CD8-positive, alpha-beta memory T cell (primary cell): Measurements from ENCODE around the gene CRTAC1. TPM values are rescaled to one million over a fixed set of nuclear protein-coding genes. Genes with fewer than 3 reads are reported as not detected.

Source experiments
- CTCF ChIA-PET: fragments of 350-600 bp; sonication (Branson Sonifier 250); formaldehyde crosslinking; loops from one replicate; lab custom pipeline; 2021; ENCODE audit warnings: antibody characterized with exemption; lab: Charles Lee
- POLR2A ChIA-PET: fragments of 350-600 bp; sonication (Branson Sonifier 250); formaldehyde crosslinking; loops from one replicate; lab custom pipeline; 2021; ENCODE audit warnings: antibody characterized with exemption; lab: Charles Lee
- DNase-seq, 5 donors: peaks; one replicate each; pipeline versions ENCODE4 v3.0.0 to v3.0.0-alpha.2; 2020 to 2022; ENCODE audit warnings: mixed read lengths in 1 of 5
- H3K27ac ChIP-seq: one replicate; pipeline ENCODE4 v1.7.0; 2013; ENCODE audit warnings: low read depth, mild to moderate bottlenecking, low read length, moderate library complexity
- H3K27me3 ChIP-seq: 2 replicates; pipeline ENCODE4 v1.7.0; 2013; ENCODE audit warnings: low read length, mild to moderate bottlenecking; ENCODE audit not compliant: insufficient read depth, poor library complexity, severe bottlenecking
- H3K36me3 ChIP-seq: 2 replicates; pipeline ENCODE4 v1.7.0; 2013; ENCODE audit warnings: mild to moderate bottlenecking, low read length, moderate library complexity; ENCODE audit not compliant: insufficient read depth
- H3K4me1 ChIP-seq: 2 replicates; pipeline ENCODE4 v1.7.0; 2013; ENCODE audit warnings: mild to moderate bottlenecking, low read length, moderate library complexity; ENCODE audit not compliant: insufficient read depth
- H3K4me3 ChIP-seq: 2 replicates; pipeline ENCODE4 v1.7.0; 2013; ENCODE audit warnings: mild to moderate bottlenecking, low read length
- H3K9me3 ChIP-seq: 2 replicates; pipeline ENCODE4 v1.7.0; 2013; ENCODE audit warnings: mild to moderate bottlenecking, low read length
- H3K27ac Mint-ChIP-seq, 8 donors: one replicate each; pipeline ENCODE4 v1.8.0; 2020 to 2021; ENCODE audit warnings: mixed read lengths in 8 of 8, mild to moderate bottlenecking in 6 of 8, inconsistent platforms in 3 of 8, moderate library complexity in 3 of 8
- H3K27me3 Mint-ChIP-seq, 2 donors: one replicate each; pipeline ENCODE4 v1.8.0; 2020 to 2021; ENCODE audit warnings: mixed read lengths in 2 of 2, mild to moderate bottlenecking in 1 of 2, moderate library complexity in 1 of 2
- H3K36me3 Mint-ChIP-seq, 3 donors: one replicate each; pipeline ENCODE4 v1.8.0; 2020 to 2021; ENCODE audit warnings: mixed read lengths in 3 of 3, inconsistent platforms in 1 of 3, mild to moderate bottlenecking in 1 of 3
- H3K4me1 Mint-ChIP-seq, 3 donors: one replicate each; pipeline ENCODE4 v1.8.0; 2020 to 2021; ENCODE audit warnings: mixed read lengths in 3 of 3, inconsistent platforms in 1 of 3, mild to moderate bottlenecking in 1 of 3
- H3K4me3 Mint-ChIP-seq, 7 donors: one replicate each; pipeline ENCODE4 v1.8.0; 2020 to 2021; ENCODE audit warnings: mixed read lengths in 7 of 7, mild to moderate bottlenecking in 6 of 7, moderate library complexity in 4 of 7, inconsistent platforms in 2 of 7
- H3K9me3 Mint-ChIP-seq, 5 donors: one replicate each; pipeline ENCODE4 v1.8.0; 2020 to 2022; ENCODE audit warnings: mixed read lengths in 5 of 5, mild to moderate bottlenecking in 3 of 5, moderate library complexity in 2 of 5, inconsistent platforms in 1 of 5
- polyA plus RNA-seq: library from polyadenylated mRNA; unstranded; fragments of 300-500 nt; fragmentation: Illumina TruSeq; gene quantifications from one replicate; pipeline ENCODE4 v1.2.3, GENCODE V29; 2021
- total RNA-seq, 2 experiments: library from RNA; stranded (reverse); gene quantifications; one replicate each; pipeline ENCODE4 v1.2.3, GENCODE V29; 2021

Gene CRTAC1
- total and polyA plus RNA-seq, 3 experiments from 2014 or later = not detected

DNA sequence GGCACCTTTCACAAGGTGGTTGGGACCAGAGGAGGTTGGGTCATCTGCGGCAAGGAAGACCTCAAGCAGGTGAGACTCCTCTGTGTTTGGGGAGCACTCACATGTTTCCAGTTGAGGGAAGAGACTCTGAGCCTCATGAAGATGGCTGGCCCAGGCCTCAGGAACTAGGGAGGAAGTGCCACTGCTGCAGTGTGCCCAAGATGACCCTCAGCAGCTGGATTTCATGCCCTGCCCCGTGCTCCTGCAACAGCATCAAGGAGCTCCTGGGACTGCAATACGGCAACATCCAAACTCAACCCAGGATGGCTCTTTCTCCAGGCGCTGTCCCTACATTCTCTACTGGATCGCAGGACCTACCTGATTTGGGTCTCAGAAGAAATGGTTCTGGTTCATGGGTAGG is 106.9 kb downstream of the CRTAC1 start:
- no peak for DNase-seq
- no peaks in the 10 kb centered on the region for H3K4me1 ChIP-seq
- Mint-ChIP-seq H3K4me3 (no peak overlapping the region), H3K9me3 (no peaks in the 10 kb centered on the region), H3K27me3 (peaks cover 17 to 51% of the 10 kb centered on the region in 2 donors), H3K4me1 (peaks cover 3 to 5% (median 4%) of the 10 kb centered on the region in 3 donors), H3K36me3 (peaks cover 0 to 3% (median 0%) of the 10 kb centered on the region in 3 donors), H3K27ac (no peak overlapping the region)
- H3K9me3 ChIP-seq = no peaks in the 10 kb centered on the region
- H3K36me3 ChIP-seq = no peaks in the 10 kb centered on the region
- peaks cover 14% of the 10 kb centered on the region for H3K27me3 ChIP-seq
- CTCF ChIA-PET = interaction anchor here (1.0 to 1.4 kb wide), 2 partner anchors 8 to 37 kb away, joined by 3 to 6 read pairs; no protein-coding TSS in a partner anchor
- no peak overlapping the region for H3K27ac ChIP-seq
- H3K4me3 ChIP-seq = no peak overlapping the region
- POLR2A ChIA-PET = no interaction called here

DNA sequence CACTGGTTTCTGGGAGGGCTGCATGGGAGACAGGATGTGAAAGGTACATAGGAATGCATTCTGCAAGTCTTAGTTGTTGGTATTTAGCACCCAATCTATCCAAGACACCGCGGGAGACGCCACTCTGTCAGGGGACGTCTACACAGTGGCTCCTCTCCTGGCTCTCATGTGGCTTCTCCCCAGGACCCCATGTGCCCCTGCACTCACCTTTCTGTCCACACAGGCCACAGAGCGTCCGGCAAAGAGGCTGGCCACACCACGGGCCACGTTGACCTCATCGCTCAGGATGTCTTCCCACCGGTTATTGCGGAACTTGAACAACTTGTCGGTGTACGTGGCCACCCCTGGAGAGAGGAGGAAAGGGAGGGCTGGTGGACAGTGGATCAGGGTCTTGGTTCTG is 107.4 kb downstream of the CRTAC1 start:
- H3K36me3 ChIP-seq = no peaks in the 10 kb centered on the region
- POLR2A ChIA-PET = no interaction called here
- H3K9me3 Mint-ChIP-seq = no peaks in the 10 kb centered on the region

DNA sequence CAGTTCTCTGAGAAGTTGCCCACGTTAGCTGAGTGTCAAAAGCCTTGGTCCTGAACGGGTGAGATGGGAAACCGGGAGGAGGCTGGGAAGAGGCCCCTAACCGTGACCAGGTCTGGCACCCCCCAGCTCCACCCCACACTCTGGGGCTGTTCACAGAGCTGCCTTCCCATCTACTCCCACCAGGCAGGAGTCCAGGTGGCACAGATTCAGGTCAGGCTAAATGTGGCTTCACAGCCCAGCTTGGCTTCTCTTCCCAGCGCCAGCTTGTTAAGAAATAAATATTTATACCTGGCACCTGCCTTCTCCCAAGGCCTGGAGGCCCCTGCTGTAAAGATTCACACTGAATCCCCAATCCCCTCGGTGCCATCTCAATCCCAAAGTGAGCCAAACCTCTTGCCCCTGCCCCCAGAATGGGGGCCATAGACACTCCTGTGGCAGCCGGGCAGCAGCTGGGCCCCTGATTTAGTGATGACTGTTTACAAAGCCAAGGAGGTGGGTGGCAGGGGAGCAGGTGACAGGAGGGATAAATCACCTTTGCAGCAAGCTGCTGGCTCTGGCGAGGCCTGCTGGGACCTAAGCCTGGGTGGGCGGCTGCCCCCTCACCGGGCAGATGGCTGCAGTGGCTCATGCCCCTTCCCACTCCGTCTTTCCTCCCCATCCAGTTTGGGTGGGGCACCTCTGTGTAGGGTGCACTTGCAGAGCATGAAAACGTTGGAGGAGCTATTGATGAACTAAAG is 108.2 kb downstream of the CRTAC1 start:
- Mint-ChIP-seq H3K36me3 (peaks cover 0 to 3% (median 0%) of the 10 kb centered on the region in 3 donors), H3K27ac (no peak overlapping the region), H3K9me3 (no peaks in the 10 kb centered on the region), H3K4me1 (peaks cover 3 to 5% (median 4%) of the 10 kb centered on the region in 3 donors), H3K4me3 (no peak overlapping the region), H3K27me3 (peaks cover 16 to 49% of the 10 kb centered on the region in 2 donors)
- Histone ChIP-seq H3K27me3 (peaks cover 14% of the 10 kb centered on the region), H3K9me3 (no peaks in the 10 kb centered on the region), H3K27ac (no peak overlapping the region), H3K36me3 (no peaks in the 10 kb centered on the region), H3K4me1 (no peaks in the 10 kb centered on the region), H3K4me3 (no peak overlapping the region)
- ChIA-PET POLR2A (no interaction called here), CTCF (no interaction called here)
- no peak for DNase-seq

More for the DNA sequence above, 107.4 kb downstream of the CRTAC1 start:
- DNase-seq = no peak
- Histone ChIP-seq H3K27me3 (peaks cover 14% of the 10 kb centered on the region), H3K27ac (no peak overlapping the region), H3K9me3 (no peaks in the 10 kb centered on the region), H3K4me1 (no peaks in the 10 kb centered on the region), H3K4me3 (no peak overlapping the region)
- Mint-ChIP-seq H3K36me3 (peaks cover 0 to 3% (median 0%) of the 10 kb centered on the region in 3 donors), H3K4me1 (peaks cover 3 to 5% (median 4%) of the 10 kb centered on the region in 3 donors), H3K27me3 (peaks cover 17 to 52% of the 10 kb centered on the region in 2 donors), H3K4me3 (no peak overlapping the region), H3K27ac (no peak overlapping the region)
- CTCF ChIA-PET = no interaction called here

DNA sequence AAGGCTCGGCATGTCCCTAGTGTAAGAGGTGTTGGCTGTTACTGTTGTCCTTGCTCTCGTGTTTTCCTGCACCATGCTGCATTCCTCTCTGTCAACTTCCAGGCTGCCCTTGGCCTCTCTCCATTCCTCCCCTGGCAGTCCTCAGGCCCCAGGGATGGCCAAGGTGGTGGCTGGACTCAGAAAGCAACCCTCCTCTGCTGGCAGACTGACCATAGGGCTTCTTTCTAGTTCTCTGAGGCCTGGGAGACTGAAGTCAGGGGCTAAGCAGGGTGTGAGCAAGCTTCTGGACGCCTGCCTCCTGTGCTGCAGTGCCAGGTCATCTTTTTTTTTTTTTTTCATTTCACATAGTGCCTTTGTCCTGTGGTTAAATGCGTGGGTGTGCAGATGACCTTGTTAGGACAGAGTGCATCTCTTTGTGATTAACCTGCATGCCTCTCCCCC is 108.8 kb downstream of the CRTAC1 start:
- H3K4me1 Mint-ChIP-seq = peaks cover 3 to 5% (median 4%) of the 10 kb centered on the region in 3 donors
- no peak overlapping the region for H3K4me3 Mint-ChIP-seq
- no peaks in the 10 kb centered on the region for H3K36me3 ChIP-seq
- H3K9me3 ChIP-seq = no peaks in the 10 kb centered on the region
- CTCF ChIA-PET = no interaction called here
- POLR2A ChIA-PET = no interaction called here
- H3K27me3 ChIP-seq = peaks cover 14% of the 10 kb centered on the region
- no peak for DNase-seq
- H3K27ac Mint-ChIP-seq = no peak overlapping the region
- H3K27ac ChIP-seq = no peak overlapping the region
- H3K36me3 Mint-ChIP-seq = peaks cover 0 to 3% (median 0%) of the 10 kb centered on the region in 3 donors
- H3K9me3 Mint-ChIP-seq = no peaks in the 10 kb centered on the region
- no peaks in the 10 kb centered on the region for H3K4me1 ChIP-seq
- H3K4me3 ChIP-seq = no peak overlapping the region
- H3K27me3 Mint-ChIP-seq = peaks cover 16 to 46% of the 10 kb centered on the region in 2 donors

DNA sequence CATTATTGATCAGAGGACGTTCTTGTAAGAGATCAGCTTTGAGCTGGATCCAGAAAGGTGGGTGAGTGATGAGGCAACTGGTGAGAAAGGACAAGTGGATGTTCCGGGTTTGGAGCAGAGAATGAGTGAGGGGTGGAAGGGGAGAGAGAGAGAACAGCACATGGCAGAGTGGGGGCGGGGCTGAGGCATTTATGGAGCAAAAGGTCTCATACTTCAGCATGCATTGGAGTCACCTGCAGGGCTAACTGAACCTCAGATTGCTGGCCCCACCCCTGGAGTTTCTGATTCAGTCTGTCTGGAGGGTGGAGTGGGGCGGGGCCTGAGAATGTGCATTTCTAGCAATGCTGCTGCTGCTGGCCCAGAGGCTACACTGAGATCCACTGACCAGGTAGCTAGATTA is 109.6 kb downstream of the CRTAC1 start:
- Histone ChIP-seq H3K27ac (no peak overlapping the region), H3K27me3 (peaks cover 14% of the 10 kb centered on the region), H3K9me3 (no peaks in the 10 kb centered on the region), H3K4me1 (no peaks in the 10 kb centered on the region), H3K36me3 (no peaks in the 10 kb centered on the region), H3K4me3 (no peak overlapping the region)
- Mint-ChIP-seq H3K27ac (no peak overlapping the region), H3K36me3 (peaks cover 0 to 3% (median 0%) of the 10 kb centered on the region in 3 donors), H3K27me3 (peaks cover 20 to 50% of the 10 kb centered on the region in 2 donors), H3K4me3 (no peak overlapping the region), H3K4me1 (peaks cover 3 to 5% (median 4%) of the 10 kb centered on the region in 3 donors), H3K9me3 (no peaks in the 10 kb centered on the region)
- ChIA-PET CTCF (no interaction called here), POLR2A (no interaction called here)
- no peak for DNase-seq

DNA sequence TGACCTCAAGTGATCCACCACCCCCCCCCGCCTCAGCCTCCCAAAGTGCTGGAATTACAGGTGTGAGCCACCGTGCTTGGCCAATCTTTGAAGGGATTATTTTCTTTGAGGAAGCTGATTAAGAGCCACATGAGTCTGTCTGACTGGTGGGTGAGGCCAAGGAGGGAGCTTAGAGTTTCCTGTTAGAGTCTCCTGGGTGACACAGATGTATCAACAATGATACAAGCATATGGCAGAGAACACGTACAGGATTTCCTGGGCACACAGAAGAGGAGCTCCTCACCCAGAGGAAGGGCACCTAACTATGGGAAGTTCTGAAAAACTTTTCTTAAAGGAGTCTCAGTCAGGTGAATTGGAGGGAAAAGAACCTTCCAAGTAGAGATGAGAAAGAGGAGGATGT is 111.4 kb downstream of the CRTAC1 start:
- no peaks in the 10 kb centered on the region for H3K9me3 Mint-ChIP-seq
- Histone ChIP-seq H3K27ac (no peak overlapping the region), H3K4me1 (no peaks in the 10 kb centered on the region), H3K4me3 (no peak overlapping the region), H3K27me3 (peaks cover 9% of the 10 kb centered on the region), H3K36me3 (no peaks in the 10 kb centered on the region), H3K9me3 (no peaks in the 10 kb centered on the region)
- CTCF ChIA-PET = no interaction called here
- peaks cover 5 to 12% (median 8%) of the 10 kb centered on the region in 3 donors for H3K4me1 Mint-ChIP-seq
- POLR2A ChIA-PET = no interaction called here
- no peak overlapping the region for H3K27ac Mint-ChIP-seq
- peaks cover 13 to 33% of the 10 kb centered on the region in 2 donors for H3K27me3 Mint-ChIP-seq
- no peak overlapping the region for H3K4me3 Mint-ChIP-seq
- DNase-seq = no peak
- H3K36me3 Mint-ChIP-seq = no peaks in the 10 kb centered on the region

GRCh38 chr10:97916586-97916985 is 113.8 kb downstream of the CRTAC1 start:
- ChIA-PET CTCF (interaction anchor here (1.5 to 2.6 kb wide), 3 partner anchors 107 to 134 kb away, joined by 3 to 8 read pairs (median 4); no protein-coding TSS in a partner anchor), POLR2A (no interaction called here)
- Mint-ChIP-seq H3K27me3 (peaks cover 10 to 25% of the 10 kb centered on the region in 2 donors), H3K36me3 (no peaks in the 10 kb centered on the region), H3K4me3 (no peak overlapping the region), H3K9me3 (no peaks in the 10 kb centered on the region), H3K4me1 (peaks cover 5 to 12% (median 8%) of the 10 kb centered on the region in 3 donors), H3K27ac (no peak overlapping the region)
- Histone ChIP-seq H3K27me3 (peaks cover 9% of the 10 kb centered on the region), H3K9me3 (no peaks in the 10 kb centered on the region), H3K4me1 (no peaks in the 10 kb centered on the region), H3K4me3 (no peak overlapping the region), H3K27ac (no peak overlapping the region), H3K36me3 (no peaks in the 10 kb centered on the region)
- no peak for DNase-seq

GRCh38 chr10:97915346-97916131 is 114.9 kb downstream of the CRTAC1 start:
- Mint-ChIP-seq H3K27ac (no peak overlapping the region), H3K27me3 (peaks cover 10 to 21% of the 10 kb centered on the region in 2 donors), H3K4me1 (peaks cover 5 to 12% (median 8%) of the 10 kb centered on the region in 3 donors), H3K36me3 (no peaks in the 10 kb centered on the region), H3K9me3 (no peaks in the 10 kb centered on the region), H3K4me3 (peak overlapping the region in 1 of 7 donors; percentile 80)
- no peaks in the 10 kb centered on the region for H3K4me1 ChIP-seq
- no peak overlapping the region for H3K4me3 ChIP-seq
- no peaks in the 10 kb centered on the region for H3K36me3 ChIP-seq
- CTCF ChIA-PET = interaction anchor here (0.8 to 2.6 kb wide), 16 partner anchors 9 to 135 kb away, joined by 3 to 17 read pairs (median 4); no protein-coding TSS in a partner anchor
- no peak for DNase-seq
- H3K9me3 ChIP-seq = no peaks in the 10 kb centered on the region
- POLR2A ChIA-PET = no interaction called here
- peaks cover 9% of the 10 kb centered on the region for H3K27me3 ChIP-seq
- H3K27ac ChIP-seq = no peak overlapping the region
